Gastroesophageal sphincter (tissue), 4 donors: ENCODE results near the gene PROZ. TPM values are rescaled to one million over a fixed set of nuclear protein-coding genes. Genes with fewer than 3 reads are reported as not detected.
"Not testable (repeated sequence)": the region's sequence is repeated elsewhere in the genome, so short reads cannot be mapped to it uniquely, and the experiment has no call there.

Experiments
- ATAC-seq: fragments of 150-250 bp; one replicate; pipeline ENCODE4 v1.9.1; 2016; ENCODE audit warnings: mild to moderate bottlenecking, moderate library complexity
- H3K27ac ChIP-seq, 4 donors: fragments of 200-600 bp; sonication (generic) in 3 of 4; 1 replicate in 3 of 4; 2 replicates in 1 of 4; pipeline ENCODE4 v1.5.1; 2016 to 2019
- H3K27me3 ChIP-seq: fragments of 200-600 bp; sonication (generic); one replicate; pipeline ENCODE4 v1.5.1; 2019
- H3K36me3 ChIP-seq, 2 donors: fragments of 200-600 bp; sonication (generic); one replicate each; pipeline ENCODE4 v1.5.1; 2019; ENCODE audit warnings: control low read depth in 1 of 2
- H3K4me1 ChIP-seq, 3 donors: fragments of 200-600 bp; sonication (generic); 1 replicate in 2 of 3; 2 replicates in 1 of 3; pipeline ENCODE4 v1.5.1; 2016 to 2019; ENCODE audit warnings: control low read depth in 2 of 3
- H3K4me3 ChIP-seq, 2 donors: fragments of 200-600 bp; sonication (generic); one replicate each; pipeline ENCODE4 v1.5.1; 2019; ENCODE audit warnings: mild to moderate bottlenecking in 1 of 2, moderate library complexity in 1 of 2
- H3K9me3 ChIP-seq, 3 donors: fragments of 200-600 bp; sonication (generic); one replicate each; pipeline ENCODE4 v1.5.1; 2017 to 2019; ENCODE audit warnings: control low read depth in 2 of 3
- EP300 ChIP-seq: sonication (generic); formaldehyde crosslinking; IDR thresholded peaks from one replicate; pipeline ENCODE4 v1.6.1; 2017; ENCODE audit warnings: antibody characterized with exemption, mild to moderate bottlenecking
- POLR2A ChIP-seq, 2 donors: fragments of 450-650 bp; IDR thresholded peaks; one replicate each; pipeline ENCODE4 v1.6.1; 2017; ENCODE audit warnings: antibody characterized with exemption in 2 of 2, mild to moderate bottlenecking in 2 of 2, moderate library complexity in 1 of 2
- POLR2AphosphoS5 ChIP-seq: sonication (generic); formaldehyde crosslinking; IDR thresholded peaks from one replicate; pipeline ENCODE4 v1.6.1; 2017; ENCODE audit warnings: antibody characterized with exemption
- WGBS, 2 donors: methylation state at CpG; one replicate each; pipeline ENCODE4 v1.1.5; 2018; ENCODE audit warnings: low coverage in 1 of 2; 5-methylcytosine and 5-hydroxymethylcytosine counted together
- total RNA-seq, 4 donors: library from RNA; depleted of rRNA; stranded (reverse); fragments of >200 nt; gene quantifications; one replicate each; pipeline ENCODE4 v1.1.0, GENCODE V29; 2016
- TF ChIP-seq, protein P1 (sequence below), 4 experiments: fragments of 200-600 bp in 2 of 4; fragments of 450-650 bp in 2 of 4; sonication (generic) in 1 of 4; IDR thresholded peaks; one replicate each; pipeline ENCODE4 v1.5.1; 2017 to 2019; ENCODE audit warnings: antibody characterized with exemption in 4 of 4, mild to moderate bottlenecking in 2 of 4, moderate library complexity in 2 of 4

Gene PROZ
- total RNA-seq, 4 donors from 2014 or later: not detected

DNA sequence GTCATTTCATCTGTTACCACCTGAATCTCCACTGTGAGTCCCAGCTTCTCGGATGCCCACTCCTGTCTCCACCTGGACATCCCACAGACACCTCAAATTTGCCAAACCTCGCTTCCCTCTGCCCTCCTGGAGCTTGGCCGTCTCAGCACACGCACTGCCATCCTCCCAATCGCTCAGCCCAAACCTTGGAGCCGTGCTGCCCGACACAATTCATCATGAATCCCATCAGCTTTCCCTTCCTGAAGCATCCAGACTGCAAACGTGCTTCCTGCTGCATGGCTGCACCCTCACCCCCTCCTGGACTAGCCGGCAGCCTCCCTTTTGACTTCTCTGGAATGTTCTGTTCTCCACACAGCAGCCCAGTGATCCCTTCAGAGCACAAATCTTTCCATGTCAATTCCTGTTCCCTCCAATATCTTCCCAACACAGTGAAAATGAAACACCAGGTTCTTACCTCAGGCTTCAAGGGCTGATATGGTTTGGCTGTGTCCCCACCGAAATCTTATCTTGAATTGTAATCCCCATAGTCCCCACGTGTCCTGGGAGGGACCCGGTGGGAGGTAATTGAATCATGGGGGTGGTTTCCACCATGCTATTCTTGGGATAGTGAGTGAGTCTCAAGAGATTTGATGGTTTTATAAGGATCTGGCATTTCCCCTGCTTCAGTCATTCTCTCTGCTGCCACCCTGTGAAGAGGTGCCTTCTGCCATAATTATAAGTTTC lies 1.1 kb upstream of the PROZ start:
- ATAC-seq: no peak
- Histone ChIP-seq H3K36me3 (no peaks in the 10 kb centered on the region), H3K4me1 (peaks cover 0 to 20% (median 7%) of the 10 kb centered on the region in 3 donors), H3K27me3 (peaks cover 34% of the 10 kb centered on the region), H3K27ac (no peak overlapping the region), H3K9me3 (no peaks in the 10 kb centered on the region), H3K4me3 (no peak overlapping the region)
- WGBS, 2 donors: 56 to 59% methylated on average over 9 to 12 of the region's 12 CpGs
- TF ChIP-seq POLR2AphosphoS5 (no peak), EP300 (no peak), POLR2A (IDR thresholded peaks at IDR 0.05) (no peak)
- TF ChIP-seq, protein P1, sequence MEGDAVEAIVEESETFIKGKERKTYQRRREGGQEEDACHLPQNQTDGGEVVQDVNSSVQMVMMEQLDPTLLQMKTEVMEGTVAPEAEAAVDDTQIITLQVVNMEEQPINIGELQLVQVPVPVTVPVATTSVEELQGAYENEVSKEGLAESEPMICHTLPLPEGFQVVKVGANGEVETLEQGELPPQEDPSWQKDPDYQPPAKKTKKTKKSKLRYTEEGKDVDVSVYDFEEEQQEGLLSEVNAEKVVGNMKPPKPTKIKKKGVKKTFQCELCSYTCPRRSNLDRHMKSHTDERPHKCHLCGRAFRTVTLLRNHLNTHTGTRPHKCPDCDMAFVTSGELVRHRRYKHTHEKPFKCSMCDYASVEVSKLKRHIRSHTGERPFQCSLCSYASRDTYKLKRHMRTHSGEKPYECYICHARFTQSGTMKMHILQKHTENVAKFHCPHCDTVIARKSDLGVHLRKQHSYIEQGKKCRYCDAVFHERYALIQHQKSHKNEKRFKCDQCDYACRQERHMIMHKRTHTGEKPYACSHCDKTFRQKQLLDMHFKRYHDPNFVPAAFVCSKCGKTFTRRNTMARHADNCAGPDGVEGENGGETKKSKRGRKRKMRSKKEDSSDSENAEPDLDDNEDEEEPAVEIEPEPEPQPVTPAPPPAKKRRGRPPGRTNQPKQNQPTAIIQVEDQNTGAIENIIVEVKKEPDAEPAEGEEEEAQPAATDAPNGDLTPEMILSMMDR (IDR thresholded peaks at IDR 0.05): no peak

DNA sequence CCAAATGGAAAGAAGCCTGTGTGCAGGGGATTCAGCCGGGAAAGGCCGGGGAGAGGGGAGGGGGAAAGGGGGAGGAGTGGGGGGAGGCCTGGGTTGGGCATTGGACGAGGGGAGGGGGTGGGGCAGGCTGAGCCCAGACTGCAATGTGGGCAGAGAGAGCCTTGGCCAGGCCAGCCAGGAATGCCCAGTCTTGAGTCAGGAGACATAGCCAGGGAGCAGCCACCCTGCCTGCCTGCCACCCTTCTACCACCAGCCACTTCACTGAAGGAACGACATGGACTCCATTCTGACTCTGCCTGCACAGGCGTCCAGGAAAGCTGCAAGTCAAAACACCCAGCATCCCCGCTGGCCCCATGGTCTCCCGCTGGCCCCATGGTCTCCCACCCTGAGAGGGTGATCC lies 498 bp downstream of the PROZ start:
- Histone ChIP-seq H3K9me3 (no peaks in the 10 kb centered on the region), H3K4me1 (peaks cover 0 to 8% (median 0%) of the 10 kb centered on the region in 3 donors), H3K36me3 (no peaks in the 10 kb centered on the region), H3K27ac (no peak overlapping the region), H3K4me3 (no peak overlapping the region), H3K27me3 (peaks cover 46% of the 10 kb centered on the region)
- 50 to 90% methylated on average over 2 of the region's 7 CpGs for WGBS, 2 donors
- TF ChIP-seq EP300: no peak
- no peak for ATAC-seq

DNA sequence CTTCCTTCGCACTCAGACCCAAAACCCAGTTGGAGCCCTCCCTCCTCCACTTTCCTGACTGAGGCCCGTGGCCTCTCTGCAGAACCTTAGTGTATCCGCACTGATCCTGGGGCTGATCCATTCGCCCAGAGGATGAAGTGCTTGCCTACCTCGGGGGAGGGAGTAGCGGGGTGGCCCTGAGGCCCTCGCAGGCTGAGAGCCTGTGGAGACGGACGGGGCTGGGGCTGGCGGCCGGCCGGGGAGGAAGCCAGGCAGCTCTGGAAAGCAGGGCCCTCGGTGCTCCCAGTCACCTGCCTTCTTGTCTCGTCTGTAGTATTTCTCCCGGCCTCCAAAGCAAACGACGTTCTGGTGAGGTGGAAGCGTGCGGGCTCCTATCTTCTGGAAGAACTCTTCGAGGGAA lies 1.3 kb downstream of the PROZ start:
- Histone ChIP-seq H3K27me3 (peaks cover 46% of the 10 kb centered on the region), H3K36me3 (no peaks in the 10 kb centered on the region), H3K4me3 (no peak overlapping the region), H3K9me3 (no peaks in the 10 kb centered on the region), H3K4me1 (peaks cover 0 to 4% (median 0%) of the 10 kb centered on the region in 3 donors), H3K27ac (no peak overlapping the region)
- WGBS, 2 donors: 90% methylated on average over 4 of the region's 20 CpGs; no CpG with 5 or more reads in 1 of the 2 donors
- TF ChIP-seq, protein P1 (IDR thresholded peaks at IDR 0.05): no peak
- TF ChIP-seq POLR2AphosphoS5 (no peak), POLR2A (IDR thresholded peaks at IDR 0.05) (no peak), EP300 (no peak)
- no peak for ATAC-seq

DNA sequence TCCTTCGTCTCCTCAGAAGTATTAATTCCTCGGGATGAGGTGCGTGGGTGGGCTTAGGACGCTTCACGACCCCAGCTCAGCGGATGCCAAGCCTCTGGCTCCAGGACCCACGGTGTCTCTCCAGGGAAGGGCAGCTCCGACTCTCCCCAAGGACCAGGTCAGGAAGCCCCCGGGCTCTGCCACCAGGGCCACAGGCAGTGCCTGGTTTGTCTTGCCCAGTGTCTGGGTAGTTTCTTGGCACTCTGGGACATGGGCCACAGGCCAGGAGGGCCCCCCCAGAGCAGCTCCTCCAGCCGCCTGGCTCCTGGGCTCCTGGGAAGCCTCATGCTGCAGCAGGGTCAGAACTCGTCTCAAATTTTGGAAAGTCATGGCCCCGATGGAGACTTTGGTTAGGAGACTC lies 2.5 kb downstream of the PROZ start:
- H3K4me1 ChIP-seq: no peaks in the 10 kb centered on the region
- TF ChIP-seq POLR2A (IDR thresholded peaks at IDR 0.05): no peak
- TF ChIP-seq POLR2AphosphoS5: no peak
- TF ChIP-seq, protein P1 (IDR thresholded peaks at IDR 0.05): no peak
- no peak for TF ChIP-seq EP300
- H3K27me3 ChIP-seq: peaks cover 46% of the 10 kb centered on the region
- H3K9me3 ChIP-seq: no peaks in the 10 kb centered on the region
- no peaks in the 10 kb centered on the region for H3K36me3 ChIP-seq
- ATAC-seq: no peak
- H3K4me3 ChIP-seq: no peak overlapping the region
- no peak overlapping the region for H3K27ac ChIP-seq
- 65 to 80% methylated on average over 1 to 3 of the region's 12 CpGs for WGBS, 2 donors

GRCh38 chr13:113161433-113161832 lies 3.0 kb downstream of the PROZ start:
- peaks cover 46% of the 10 kb centered on the region for H3K27me3 ChIP-seq

DNA sequence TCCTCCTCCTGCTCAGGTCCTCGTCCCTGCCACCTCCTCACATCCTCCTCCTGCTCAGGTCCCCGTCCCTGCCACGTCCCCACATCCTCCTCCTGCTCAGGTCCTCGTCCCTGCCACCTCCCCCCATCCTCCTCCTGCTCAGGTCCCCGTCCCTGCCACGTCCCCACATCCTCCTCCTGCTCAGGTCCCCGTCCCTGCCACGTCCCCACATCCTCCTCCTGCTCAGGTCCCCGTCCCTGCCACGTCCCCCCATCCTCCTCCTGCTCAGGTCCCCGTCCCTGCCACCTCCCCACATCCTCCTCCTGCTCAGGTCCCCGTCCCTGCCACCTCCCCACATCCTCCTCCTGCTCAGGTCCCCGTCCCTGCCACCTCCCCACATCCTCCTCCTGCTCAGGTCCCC lies 3.5 kb downstream of the PROZ start:
- not testable (repeated sequence) for ATAC-seq, H3K4me3 ChIP-seq, H3K4me1 ChIP-seq, H3K9me3 ChIP-seq, H3K36me3 ChIP-seq, H3K27ac ChIP-seq
- 41% methylated on average over 3 of the region's 13 CpGs; no CpG with 5 or more reads in 1 of the 2 donors for WGBS, 2 donors
- H3K27me3 ChIP-seq: peaks cover 46% of the 10 kb centered on the region

More at GRCh38 chr13:113161433-113161832, 3.0 kb downstream of the PROZ start:
- WGBS, 2 donors: 39% methylated on average over 12 of the region's 16 CpGs; no CpG with 5 or more reads in 1 of the 2 donors
- H3K27ac ChIP-seq: no peak overlapping the region
- no peaks in the 10 kb centered on the region for H3K36me3 ChIP-seq
- no peak for TF ChIP-seq EP300
- no peak for TF ChIP-seq POLR2A (IDR thresholded peaks at IDR 0.05)
- H3K9me3 ChIP-seq: no peaks in the 10 kb centered on the region
- no peak overlapping the region for H3K4me3 ChIP-seq
- ATAC-seq: no peak
- H3K4me1 ChIP-seq: no peaks in the 10 kb centered on the region
